Endodermal cell (in vitro differentiated cells): ENCODE results near the gene LRMDA. TPM values are rescaled to one million over a fixed set of nuclear protein-coding genes. Genes with fewer than 3 reads are reported as not detected.

ENCODE experiments used
- DNase-seq: peaks from one replicate; pipeline ENCODE4 v3.0.0-alpha.2; 2017
- H3K27ac ChIP-seq: 2 replicates; pipeline ENCODE4 v1.5.1; 2013; ENCODE audit warnings: mild to moderate bottlenecking, low read depth, low read length, moderate library complexity
- H3K27me3 ChIP-seq: 2 replicates; pipeline ENCODE4 v1.6.1; 2013; ENCODE audit warnings: mild to moderate bottlenecking, low read length, moderate library complexity; ENCODE audit not compliant: insufficient read depth, control insufficient read depth, poor library complexity, severe bottlenecking
- H3K36me3 ChIP-seq: 2 replicates; pipeline ENCODE4 v1.7.0; 2013; ENCODE audit warnings: mild to moderate bottlenecking, low read length, moderate library complexity; ENCODE audit not compliant: control insufficient read depth, insufficient read depth
- H3K4me1 ChIP-seq: one replicate; pipeline ENCODE4 v1.7.0; 2013; ENCODE audit warnings: low read length; ENCODE audit not compliant: control insufficient read depth, insufficient read depth
- H3K4me3 ChIP-seq: 2 replicates; pipeline ENCODE4 v1.5.1; 2013; ENCODE audit warnings: mild to moderate bottlenecking, low read length, moderate library complexity
- H3K9ac ChIP-seq: 2 replicates; pipeline ENCODE4 v1.6.1; 2013; ENCODE audit warnings: mild to moderate bottlenecking, low read length, moderate library complexity; ENCODE audit not compliant: poor library complexity, severe bottlenecking; ENCODE audit errors: extremely low read depth
- H3K9me3 ChIP-seq: 2 replicates; pipeline ENCODE4 v1.6.1; 2013; ENCODE audit warnings: mild to moderate bottlenecking, low read length, moderate library complexity; ENCODE audit not compliant: control insufficient read depth
- H3K27ac Mint-ChIP-seq: 2 replicates; pipeline ENCODE4 v1.8.0; 2020; ENCODE audit warnings: mixed read lengths
- H3K27me3 Mint-ChIP-seq: 2 replicates; pipeline ENCODE4 v1.8.0; 2021; ENCODE audit warnings: mild to moderate bottlenecking, mixed read lengths; ENCODE audit not compliant: insufficient read depth
- H3K36me3 Mint-ChIP-seq: 2 replicates; pipeline ENCODE4 v1.8.0; 2020; ENCODE audit warnings: low read depth, mixed read lengths
- H3K4me1 Mint-ChIP-seq: 2 replicates; pipeline ENCODE4 v1.8.0; 2020; ENCODE audit warnings: mixed read lengths
- H3K4me3 Mint-ChIP-seq: 2 replicates; pipeline ENCODE4 v1.8.0; 2020; ENCODE audit warnings: mild to moderate bottlenecking, moderate library complexity, mixed read lengths
- H3K9me3 Mint-ChIP-seq: 2 replicates; pipeline ENCODE4 v1.8.0; 2020; ENCODE audit warnings: mild to moderate bottlenecking, mixed read lengths
- CTCF ChIP-seq: fragments of 200-600 bp; sonication (generic); conservative IDR thresholded peaks from 2 replicates; pipeline ENCODE4 v1.5.0; 2021; ENCODE audit warnings: antibody characterized with exemption, mild to moderate bottlenecking
- WGBS, 2 experiments: methylation state at CpG; one replicate each; pipeline versions ENCODE4 v1.1.5 to v1.1.7; 2013; ENCODE audit warnings: missing lambda C conversion rate in 2 of 2, mixed read lengths in 1 of 2; ENCODE audit not compliant: insufficient coverage in 1 of 2, insufficient read length in 1 of 2; 5-methylcytosine and 5-hydroxymethylcytosine counted together
- total RNA-seq, 2 donors: library from RNA; stranded (reverse); fragmentation: NEBNext Ultra II Directional in 1 of 2; extraction: Animal tissue kit (Norgen Biotek cat#: 25700) in 1 of 2; gene quantifications; 2 replicates in 1 of 2; 3 replicates in 1 of 2; pipeline ENCODE4 v1.2.1, GENCODE V29; 2021

LRMDA gene
- total RNA-seq, 2 donors from 2014 or later, result 1.7 to 5.1 TPM

GRCh38 chr10:75866300-75866625 is 434.8 kb downstream of the LRMDA start:
- no peaks in the 10 kb centered on the region for H3K36me3 Mint-ChIP-seq
- Histone ChIP-seq H3K9ac (no peak overlapping the region), H3K27ac (no peak overlapping the region), H3K27me3 (no peaks in the 10 kb centered on the region), H3K36me3 (no peaks in the 10 kb centered on the region), H3K4me1 (peaks cover 1% of the 10 kb centered on the region), H3K9me3 (no peaks in the 10 kb centered on the region), H3K4me3 (no peak overlapping the region)
- H3K27me3 Mint-ChIP-seq, result no peaks in the 10 kb centered on the region
- WGBS, 2 experiments, result 84 to 93% methylated on average over 2 of the region's 2 CpGs
- no peak overlapping the region for H3K4me3 Mint-ChIP-seq
- H3K27ac Mint-ChIP-seq, result no peak overlapping the region
- peaks cover 8% of the 10 kb centered on the region for H3K4me1 Mint-ChIP-seq
- H3K9me3 Mint-ChIP-seq, result no peaks in the 10 kb centered on the region
- DNase-seq, result no peak
- TF ChIP-seq CTCF, result no peak

- DNase-seq, result no peak
- no peak overlapping the region for H3K27ac Mint-ChIP-seq
- WGBS, 2 experiments, result 90% methylated on average over 4 of the region's 4 CpGs; no CpG with 5 or more reads in 1 of the 2 experiments
- H3K36me3 Mint-ChIP-seq, result no peaks in the 10 kb centered on the region
- no peaks in the 10 kb centered on the region for H3K27me3 Mint-ChIP-seq
- H3K9me3 Mint-ChIP-seq, result no peaks in the 10 kb centered on the region
- peaks cover 8% of the 10 kb centered on the region for H3K4me1 Mint-ChIP-seq
- no peaks in the 10 kb centered on the region for H3K9me3 ChIP-seq
- no peak overlapping the region for H3K4me3 ChIP-seq
- H3K4me1 ChIP-seq, result peaks cover 5% of the 10 kb centered on the region
- no peak overlapping the region for H3K27ac ChIP-seq
- H3K9ac ChIP-seq, result no peak overlapping the region
- no peak for TF ChIP-seq CTCF
- H3K36me3 ChIP-seq, result no peaks in the 10 kb centered on the region
- no peak overlapping the region for H3K4me3 Mint-ChIP-seq
- no peaks in the 10 kb centered on the region for H3K27me3 ChIP-seq
Measured at GRCh38 chr10:75866731-75867130, 435.3 kb downstream of the LRMDA start.

GRCh38 chr10:75868574-75868973 is 437.1 kb downstream of the LRMDA start:
- Histone ChIP-seq H3K4me1 (peaks cover 5% of the 10 kb centered on the region), H3K36me3 (no peaks in the 10 kb centered on the region), H3K4me3 (no peak overlapping the region), H3K9me3 (no peaks in the 10 kb centered on the region), H3K27ac (no peak overlapping the region), H3K27me3 (no peaks in the 10 kb centered on the region), H3K9ac (no peak overlapping the region)
- no peak overlapping the region for H3K4me3 Mint-ChIP-seq
- DNase-seq, result no peak
- H3K27me3 Mint-ChIP-seq, result no peaks in the 10 kb centered on the region
- TF ChIP-seq CTCF, result no peak
- H3K36me3 Mint-ChIP-seq, result no peaks in the 10 kb centered on the region
- no peak overlapping the region for H3K27ac Mint-ChIP-seq
- H3K4me1 Mint-ChIP-seq, result peaks cover 8% of the 10 kb centered on the region
- H3K9me3 Mint-ChIP-seq, result no peaks in the 10 kb centered on the region
- 84 to 100% methylated on average over 1 to 5 of the region's 5 CpGs for WGBS, 2 experiments
